Activated T-cell treated with anti-CD3 and anti-CD28 coated beads for 24 hours (primary cell): ENCODE results near the gene PTPRD.

ENCODE experiments used
- DNase-seq: peaks from one replicate; pipeline ENCODE4 v3.0.0-alpha.2; 2020; ENCODE audit warnings: low read depth

Gene PTPRD

GRCh38 chr9:8492024-8492423 lies 2120.8 kb downstream of the PTPRD start:
- no peak for DNase-seq

GRCh38 chr9:8491563-8491962 lies 2121.2 kb downstream of the PTPRD start:
- no peak for DNase-seq

- DNase-seq, result no peak
Observed at GRCh38 chr9:8489835-8490234, 2123.0 kb downstream of the PTPRD start.

DNA sequence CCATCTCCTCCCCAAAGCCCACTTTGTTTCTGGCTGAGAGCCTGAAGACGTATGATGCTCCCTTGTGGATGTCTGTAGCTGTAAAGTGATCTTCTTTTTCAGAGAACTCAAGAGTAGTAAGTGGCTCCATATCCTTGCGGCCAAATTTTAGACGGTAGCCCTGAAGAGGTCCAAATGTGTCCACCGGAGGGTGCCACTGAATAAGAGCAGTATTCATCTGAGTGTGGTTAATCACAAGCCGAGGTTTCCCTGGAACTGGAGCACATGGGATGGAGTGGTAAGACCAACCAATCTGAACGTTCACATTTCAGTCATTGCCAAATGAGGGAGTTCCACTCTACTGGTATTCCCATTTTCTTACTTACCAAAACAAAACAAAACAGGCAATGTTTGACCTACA lies 2126.7 kb downstream of the PTPRD start:
- DNase-seq, result no peak

DNA sequence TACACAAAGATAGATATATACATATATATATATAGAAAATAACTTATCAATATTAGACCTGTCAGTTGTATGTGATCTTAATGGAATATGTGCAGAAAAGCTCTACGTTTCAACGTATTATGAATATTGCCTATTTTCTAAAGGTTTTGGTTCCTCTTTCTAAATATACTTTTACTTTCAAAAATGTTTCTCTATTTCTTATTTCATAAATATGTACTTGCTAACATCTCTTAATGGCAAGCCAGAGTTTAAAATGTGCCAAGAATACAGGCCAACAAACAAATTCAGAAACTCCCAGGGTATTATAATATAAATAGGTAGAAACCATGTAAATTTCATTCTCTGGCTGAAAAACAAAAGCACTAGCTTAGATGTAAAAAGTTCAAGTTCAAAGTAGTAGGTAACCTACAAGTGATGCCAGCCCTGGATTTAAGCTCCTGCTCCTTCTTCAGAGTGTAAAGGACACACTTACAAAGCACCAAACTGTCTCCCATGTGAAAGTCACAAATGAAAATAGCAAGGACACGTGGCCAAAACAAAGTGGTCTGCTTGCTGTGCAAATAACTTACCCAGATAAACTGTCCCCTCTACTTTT lies 2128.1 kb downstream of the PTPRD start:
- no peak for DNase-seq

GRCh38 chr9:8477450-8477849 lies 2135.4 kb downstream of the PTPRD start:
- DNase-seq, result no peak

DNA sequence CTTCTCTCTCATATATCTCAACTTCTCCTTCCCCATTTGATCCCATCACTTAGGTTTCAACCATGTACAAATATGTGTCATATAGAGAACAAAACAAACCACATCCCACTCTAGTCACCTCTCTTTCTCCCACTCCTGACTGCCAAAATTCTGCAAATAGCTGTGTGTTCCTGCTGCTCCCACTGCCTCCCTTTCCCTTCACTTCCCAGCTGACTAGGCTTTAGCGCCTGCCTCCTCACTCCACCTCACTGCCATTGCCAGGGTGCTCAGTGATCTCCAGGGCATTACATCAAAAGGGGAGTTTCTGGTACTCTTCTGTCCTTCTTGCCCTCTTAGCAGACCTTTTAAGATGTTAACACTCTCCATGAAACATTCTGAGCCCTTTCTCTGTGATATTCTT lies 2137.9 kb downstream of the PTPRD start:
- no peak for DNase-seq

DNA sequence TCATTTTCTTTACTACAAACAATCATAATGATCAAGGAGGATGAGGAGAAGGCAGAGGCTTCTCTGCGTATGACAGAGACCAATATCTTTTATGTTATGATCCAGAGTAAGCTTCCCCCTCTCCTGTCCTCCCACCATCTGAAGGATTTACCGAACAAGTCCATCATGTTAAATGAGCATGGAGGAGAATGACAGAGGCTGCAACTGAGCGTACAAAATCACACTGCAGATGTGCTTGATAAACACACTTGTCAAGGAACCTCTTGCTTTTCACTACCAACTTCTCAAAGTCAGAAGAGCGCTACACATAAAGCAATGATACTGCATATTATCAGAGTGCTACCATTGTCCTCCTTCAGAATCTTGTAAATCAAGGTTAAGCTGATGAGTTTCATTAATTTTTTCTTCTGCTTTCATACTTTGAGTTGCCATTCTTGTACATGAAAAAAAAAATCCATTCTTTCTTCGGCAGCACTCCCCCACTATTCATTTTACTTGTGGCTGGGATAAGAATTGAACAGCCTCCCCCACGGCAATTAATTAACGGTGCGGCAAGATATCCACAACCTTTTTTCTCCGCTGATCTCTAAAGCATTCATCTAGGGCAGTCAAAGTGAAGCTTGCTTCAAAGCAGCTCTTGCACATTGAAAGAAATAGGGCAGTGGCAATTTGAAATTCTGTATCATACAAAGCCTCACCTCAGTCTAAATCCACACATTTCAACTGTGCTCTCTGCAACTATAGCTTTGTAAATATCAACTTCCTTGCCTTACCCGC lies 2139.4 kb downstream of the PTPRD start:
- no peak for DNase-seq

DNA sequence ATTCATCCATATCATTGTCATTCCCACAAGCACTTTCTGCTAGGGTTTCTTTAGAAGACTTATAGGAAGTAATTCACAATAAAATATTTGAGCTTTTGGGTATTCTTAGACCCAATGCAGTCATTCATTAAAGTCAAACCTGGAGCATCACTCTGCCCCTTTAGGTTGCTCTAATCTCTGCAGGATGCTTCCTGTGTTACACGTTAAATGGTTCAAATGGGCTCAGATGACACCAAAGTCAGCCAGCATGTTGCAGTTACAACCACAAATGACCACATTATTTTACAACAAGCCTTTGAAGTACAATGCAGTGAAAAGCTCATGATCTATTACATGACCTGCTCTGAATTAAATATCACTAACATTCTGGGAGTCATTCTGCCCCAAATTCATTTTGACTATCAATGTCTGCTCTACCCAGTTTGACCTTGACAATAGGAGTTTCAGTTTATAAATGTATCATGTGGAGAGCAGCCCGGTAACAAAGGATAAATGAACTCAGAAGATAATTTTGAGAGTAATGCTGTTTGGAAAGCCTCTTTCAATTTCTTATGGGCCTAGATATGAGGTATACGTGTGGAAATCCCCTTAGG lies 2144.7 kb downstream of the PTPRD start:
- no peak for DNase-seq

DNA sequence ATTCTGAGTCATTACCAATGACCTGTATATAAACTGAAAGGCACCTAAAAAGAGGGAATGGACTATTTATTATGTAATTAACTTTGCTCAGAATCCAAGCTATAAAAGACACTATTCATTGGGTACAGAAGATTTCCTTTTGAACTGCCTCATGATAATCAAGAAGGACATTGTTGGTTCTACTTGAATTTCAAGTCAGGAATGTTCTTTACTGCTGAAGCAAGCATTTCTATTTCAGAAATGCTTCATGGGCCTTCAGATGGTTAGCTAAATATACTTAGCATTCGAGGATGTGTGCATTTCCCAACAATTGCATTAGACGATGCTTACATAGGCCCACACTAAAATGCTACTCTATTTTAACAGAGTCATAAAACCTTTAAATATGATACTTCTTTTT lies 2155.0 kb downstream of the PTPRD start:
- no peak for DNase-seq

GRCh38 chr9:8457055-8457454 lies 2155.7 kb downstream of the PTPRD start:
- no peak for DNase-seq

DNA sequence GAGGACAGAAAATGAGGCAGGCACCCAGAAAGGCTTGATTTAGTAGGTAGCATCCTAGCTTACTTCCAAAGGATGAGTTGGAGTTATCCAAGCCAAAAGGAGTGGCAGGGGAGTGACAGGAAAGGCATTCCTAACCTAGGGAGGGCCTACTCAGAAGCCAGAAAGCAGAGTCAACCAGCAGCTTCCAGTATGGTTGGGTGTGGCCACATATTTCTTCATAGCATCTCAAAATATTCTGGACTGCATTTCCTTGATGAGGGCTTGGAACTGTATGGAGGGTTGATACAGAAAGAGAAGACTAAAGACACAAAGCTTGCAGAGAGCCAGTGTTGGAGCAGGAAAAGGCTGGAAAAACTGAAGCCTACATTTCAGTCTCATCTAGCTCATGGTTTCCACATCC lies 2156.5 kb downstream of the PTPRD start:
- no peak for DNase-seq

DNA sequence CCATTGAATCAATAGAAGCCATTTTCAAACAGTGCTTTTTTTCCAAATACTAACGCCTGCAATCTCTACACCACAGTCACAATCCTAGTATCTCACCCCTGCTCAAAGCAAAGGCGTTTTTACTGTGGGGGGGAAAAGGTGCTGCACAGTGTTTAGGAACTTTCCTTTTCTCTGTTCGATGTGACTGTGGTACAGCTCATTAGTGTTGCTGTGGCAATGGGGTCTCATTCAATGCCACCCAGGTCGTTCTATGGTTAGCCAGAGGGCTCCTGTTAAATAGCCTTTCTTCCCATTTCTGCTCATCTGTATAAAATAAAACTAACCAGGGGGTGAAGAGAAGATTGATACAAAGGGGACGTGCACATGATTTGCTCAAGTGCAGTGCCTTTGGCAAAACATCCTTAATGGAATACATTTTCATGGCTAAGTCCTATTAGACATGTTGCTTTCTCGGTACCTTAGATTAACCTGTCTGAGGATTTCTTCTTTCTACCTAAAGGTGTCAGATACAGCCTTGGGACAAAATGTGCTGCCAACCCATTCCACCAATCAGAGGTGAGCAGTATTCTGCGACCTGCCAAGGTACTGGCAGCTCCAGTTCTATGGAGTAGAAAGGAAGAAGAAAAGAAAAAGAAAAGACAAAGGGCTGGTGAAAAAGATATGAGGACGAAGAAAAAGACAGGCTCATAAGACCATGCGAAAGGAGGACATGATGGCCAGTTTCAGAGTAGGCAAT lies 2161.8 kb downstream of the PTPRD start:
- no peak for DNase-seq

DNA sequence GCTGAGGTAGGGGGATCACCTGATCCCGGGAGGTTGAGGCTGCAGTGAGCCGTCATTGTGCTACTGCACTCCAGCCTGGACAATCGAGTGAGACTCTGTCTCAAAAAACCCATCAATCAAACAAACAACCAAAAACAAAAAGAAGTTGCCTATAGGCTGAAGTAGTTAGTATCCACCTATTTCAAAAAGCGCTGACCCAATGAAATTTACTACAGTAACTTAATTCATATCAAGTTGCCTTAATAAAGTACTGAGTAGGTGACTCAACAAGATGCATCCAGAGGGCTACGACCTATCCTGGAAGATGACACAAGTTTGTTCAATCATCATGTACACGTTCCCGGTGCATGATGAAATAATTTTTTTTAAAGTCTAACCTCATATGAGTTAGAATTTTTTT lies 2164.6 kb downstream of the PTPRD start:
- no peak for DNase-seq

GRCh38 chr9:8447601-8448000 lies 2165.2 kb downstream of the PTPRD start:
- DNase-seq, result no peak

- no peak for DNase-seq
Observed at GRCh38 chr9:8437876-8438275, 2174.9 kb downstream of the PTPRD start.

DNA sequence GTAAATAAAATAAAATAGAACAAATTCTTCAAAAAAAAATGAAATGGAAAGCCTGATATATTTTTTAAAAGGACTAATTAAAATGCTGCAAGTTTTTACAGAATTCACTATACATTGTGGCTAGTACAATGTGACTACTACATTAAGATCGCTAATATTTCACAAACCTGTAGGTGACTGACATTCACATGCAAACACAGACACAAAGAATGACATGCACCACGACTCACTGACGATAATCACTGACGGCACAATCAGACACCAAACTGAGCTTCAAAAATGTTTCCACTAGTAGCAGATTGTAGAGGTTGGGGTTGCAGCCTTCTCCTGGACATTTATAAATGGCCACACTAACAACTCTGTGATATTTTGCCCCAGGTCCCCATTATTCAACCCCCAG lies 2175.5 kb downstream of the PTPRD start:
- no peak for DNase-seq

- no peak for DNase-seq
Observed at GRCh38 chr9:8436786-8437185, 2176.0 kb downstream of the PTPRD start.

DNA sequence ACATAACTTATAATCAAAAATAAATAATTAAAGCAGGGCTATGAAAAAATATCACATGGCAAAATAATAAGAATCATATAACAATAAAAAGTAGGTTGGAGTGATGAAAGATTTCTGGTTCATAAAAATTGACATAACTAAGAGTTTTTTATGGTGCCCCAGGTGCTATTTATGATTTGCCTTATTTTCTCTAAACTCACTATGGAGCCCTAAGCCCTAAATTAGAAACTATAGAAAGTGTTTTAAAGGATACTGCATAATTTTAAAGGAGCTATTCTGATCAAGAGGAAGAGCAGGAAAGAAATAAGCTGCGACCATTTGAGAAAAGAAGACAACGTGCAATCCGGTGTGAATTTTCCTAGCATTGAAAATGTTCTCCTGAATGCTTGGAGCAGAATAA lies 2178.2 kb downstream of the PTPRD start:
- no peak for DNase-seq

DNA sequence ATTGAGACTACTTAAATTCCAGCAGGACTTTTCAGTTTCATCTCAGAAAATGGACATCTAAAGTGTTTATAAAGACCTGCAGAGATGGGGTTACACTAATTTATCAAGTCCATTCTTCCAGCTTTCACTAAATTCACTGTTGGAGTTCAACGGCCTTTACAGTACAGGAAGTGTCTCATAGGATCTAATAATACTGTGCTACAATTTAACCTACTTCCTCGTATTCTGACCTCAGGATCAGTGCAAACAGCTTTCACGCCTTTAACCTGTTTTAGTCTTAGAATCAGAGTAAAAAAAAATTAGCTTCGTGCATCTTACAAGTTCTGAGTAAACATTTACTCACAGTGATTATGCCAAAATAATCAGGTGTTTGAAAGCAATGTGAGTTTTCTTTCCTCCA lies 2180.6 kb downstream of the PTPRD start:
- no peak for DNase-seq

GRCh38 chr9:8431505-8431904 lies 2181.3 kb downstream of the PTPRD start:
- DNase-seq, result no peak

DNA sequence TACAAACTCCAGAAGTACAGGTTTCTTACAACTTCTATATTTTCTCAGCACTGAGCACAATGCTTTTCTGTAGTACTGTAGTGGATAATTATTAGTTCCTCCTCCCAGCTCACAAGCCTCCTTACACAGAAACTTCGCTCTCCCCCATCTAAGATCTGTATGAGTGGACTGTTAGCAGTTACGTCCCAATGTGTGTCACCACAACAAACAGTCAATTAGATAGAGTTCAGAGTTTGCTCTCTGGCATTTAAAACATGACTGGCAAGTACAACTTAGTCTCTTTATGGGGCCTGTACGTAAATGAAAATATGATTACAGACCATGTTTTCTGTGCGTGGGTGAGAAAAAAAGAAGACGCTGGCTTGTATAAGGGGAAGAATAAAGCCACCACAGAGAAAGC lies 2181.9 kb downstream of the PTPRD start:
- DNase-seq, result no peak

- DNase-seq, result no peak
Observed at GRCh38 chr9:8429768-8430167, 2183.0 kb downstream of the PTPRD start.
